OCI-LY3 (cell line): Measurements from ENCODE around the gene ACAN.

Experiments
- CTCF ChIP-seq: fragments of 200-600, 300-600 bp; sonication (generic); IDR thresholded peaks from 2 replicates; pipeline ENCODE4 v1.5.1; 2014; ENCODE audit warnings: antibody characterized with exemption, low read length, low read depth
- EZH2phosphoT487 ChIP-seq: fragments of 200-600 bp; shearing (Covaris generic); IDR thresholded peaks from 2 replicates; pipeline ENCODE4 v1.6.1; 2018; ENCODE audit warnings: antibody characterized with exemption, mixed run types, low read depth

GRCh38 chr15:88878720-88879184 is 75.5 kb downstream of the ACAN start:
- TF ChIP-seq EZH2phosphoT487 = no peak
- peak; percentile 88 for TF ChIP-seq CTCF
